ENCODE results near the gene LDAH.

The LDAH gene

GRCh38 chr2:20689428-20690264, 133.3 kb downstream of the LDAH start:
- Mint-ChIP-seq H3K9me3 (no peaks in the 10 kb centered on the region), H3K27ac (no peak overlapping the region), H3K4me1 (ENCODE audit: low read depth) (no peaks in the 10 kb centered on the region), H3K36me3 (ENCODE audit: low read depth) (peaks cover 53% of the 10 kb centered on the region), H3K4me3 (no peak overlapping the region), H3K27me3 (no peaks in the 10 kb centered on the region)

GRCh38 chr2:20687260-20687832, 135.6 kb downstream of the LDAH start:
- Mint-ChIP-seq H3K36me3 (ENCODE audit: low read depth) (peaks cover 67% of the 10 kb centered on the region), H3K27me3 (no peaks in the 10 kb centered on the region), H3K4me1 (ENCODE audit: low read depth) (no peaks in the 10 kb centered on the region)

GRCh38 chr2:20684581-20685063, 138.3 kb downstream of the LDAH start:
- H3K4me3 Mint-ChIP-seq = no peak overlapping the region
- H3K9me3 Mint-ChIP-seq = no peaks in the 10 kb centered on the region
- H3K27me3 Mint-ChIP-seq = no peaks in the 10 kb centered on the region
- H3K36me3 Mint-ChIP-seq (ENCODE audit: low read depth) = peaks cover 64% of the 10 kb centered on the region
- no peaks in the 10 kb centered on the region for H3K4me1 Mint-ChIP-seq (ENCODE audit: low read depth)
- H3K27ac Mint-ChIP-seq = no peak overlapping the region

More at GRCh38 chr2:20687260-20687832, 135.6 kb downstream of the LDAH start:
- Mint-ChIP-seq H3K9me3 (no peaks in the 10 kb centered on the region), H3K4me3 (no peak overlapping the region), H3K27ac (no peak overlapping the region)

GRCh38 chr2:20682167-20682920, 140.6 kb downstream of the LDAH start:
- H3K4me1 Mint-ChIP-seq (ENCODE audit: low read depth) = no peaks in the 10 kb centered on the region
- H3K27ac Mint-ChIP-seq = no peak overlapping the region
- no peaks in the 10 kb centered on the region for H3K9me3 Mint-ChIP-seq
- H3K4me3 Mint-ChIP-seq = no peak overlapping the region
- H3K27me3 Mint-ChIP-seq = no peaks in the 10 kb centered on the region
- H3K36me3 Mint-ChIP-seq (ENCODE audit: low read depth) = peaks cover 46% of the 10 kb centered on the region

GRCh38 chr2:20680744-20681375, 142.0 kb downstream of the LDAH start:
- Mint-ChIP-seq H3K4me1 (ENCODE audit: low read depth) (no peaks in the 10 kb centered on the region), H3K36me3 (ENCODE audit: low read depth) (peaks cover 32% of the 10 kb centered on the region), H3K4me3 (no peak overlapping the region), H3K9me3 (no peaks in the 10 kb centered on the region), H3K27ac (no peak overlapping the region), H3K27me3 (no peaks in the 10 kb centered on the region)

DNA sequence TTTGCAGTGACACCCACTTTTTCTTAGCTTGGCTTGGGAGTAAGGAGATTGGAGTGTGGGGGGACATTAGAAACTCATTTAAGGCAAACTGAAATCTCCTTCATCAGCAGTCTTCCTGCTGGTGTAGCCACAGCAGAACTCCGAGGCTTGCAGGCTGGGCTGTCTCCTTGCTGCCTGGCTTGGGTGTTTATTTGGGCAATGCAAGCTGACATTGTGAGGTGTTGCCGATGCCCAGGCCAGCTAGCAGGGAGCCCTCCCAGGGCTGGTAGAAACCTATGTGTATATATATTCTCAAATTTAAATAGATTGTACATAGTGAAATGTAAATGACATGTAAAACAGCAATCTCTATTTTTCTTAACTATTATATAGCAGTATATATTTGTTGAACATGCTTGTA, 144.1 kb downstream of the LDAH start:
- no peak overlapping the region for H3K4me3 Mint-ChIP-seq
- peaks cover 6% of the 10 kb centered on the region for H3K4me1 Mint-ChIP-seq (ENCODE audit: low read depth)
- no peaks in the 10 kb centered on the region for H3K27me3 Mint-ChIP-seq
- H3K27ac Mint-ChIP-seq = no peak overlapping the region
- peaks cover 16% of the 10 kb centered on the region for H3K36me3 Mint-ChIP-seq (ENCODE audit: low read depth)
- H3K9me3 Mint-ChIP-seq = no peaks in the 10 kb centered on the region

GRCh38 chr2:20678086-20678395, 144.9 kb downstream of the LDAH start:
- H3K4me1 Mint-ChIP-seq (ENCODE audit: low read depth) = peaks cover 6% of the 10 kb centered on the region
- no peak overlapping the region for H3K27ac Mint-ChIP-seq
- peaks cover 13% of the 10 kb centered on the region for H3K36me3 Mint-ChIP-seq (ENCODE audit: low read depth)
- H3K4me3 Mint-ChIP-seq = no peak overlapping the region
- peaks cover 4% of the 10 kb centered on the region for H3K27me3 Mint-ChIP-seq
- H3K9me3 Mint-ChIP-seq = no peaks in the 10 kb centered on the region

DNA sequence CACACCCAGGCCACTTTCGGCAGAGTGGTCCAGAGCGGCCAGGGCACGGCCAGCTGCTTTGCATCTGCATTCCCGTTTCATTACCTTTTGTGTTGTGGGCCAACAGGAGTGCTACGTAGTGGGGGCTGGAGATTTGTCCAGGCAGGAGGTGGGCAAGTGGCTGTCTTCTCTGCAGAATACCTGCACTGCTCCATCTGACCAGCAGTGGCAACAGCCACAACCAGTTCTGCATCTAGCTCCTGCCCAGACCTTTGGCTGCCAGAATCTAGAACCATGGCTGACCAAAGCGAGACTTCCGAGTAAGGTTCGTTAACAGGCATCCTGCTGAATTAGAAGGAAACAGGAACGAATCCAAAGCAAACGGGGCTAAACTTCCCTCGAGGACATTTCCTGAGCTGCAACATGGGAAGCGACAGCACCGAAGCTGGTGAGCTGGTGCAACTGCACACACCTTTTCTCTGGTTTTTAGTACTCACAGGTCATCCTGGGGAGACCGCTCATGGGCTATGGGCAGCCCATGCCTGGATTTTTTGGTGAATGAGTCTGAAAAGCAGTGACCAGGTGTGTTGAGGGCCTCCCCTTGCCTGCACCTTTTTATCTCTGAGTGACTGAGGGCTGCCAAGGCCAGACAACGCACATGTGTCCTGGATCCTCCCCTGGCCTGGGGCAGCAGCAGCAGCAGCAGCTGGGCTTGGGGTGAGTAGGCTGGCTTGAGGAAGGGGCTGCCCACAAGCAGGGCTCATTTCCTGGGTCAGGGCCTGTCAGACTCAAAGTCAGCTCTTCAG, 145.4 kb downstream of the LDAH start:
- Mint-ChIP-seq H3K27ac (no peak overlapping the region), H3K4me1 (ENCODE audit: low read depth) (peaks cover 6% of the 10 kb centered on the region), H3K27me3 (peaks cover 7% of the 10 kb centered on the region), H3K4me3 (no peak overlapping the region), H3K9me3 (no peaks in the 10 kb centered on the region), H3K36me3 (ENCODE audit: low read depth) (peaks cover 12% of the 10 kb centered on the region)

- Mint-ChIP-seq H3K4me3 (no peak overlapping the region), H3K27ac (no peak overlapping the region), H3K4me1 (ENCODE audit: low read depth) (peaks cover 6% of the 10 kb centered on the region), H3K9me3 (no peaks in the 10 kb centered on the region), H3K27me3 (peaks cover 15% of the 10 kb centered on the region), H3K36me3 (ENCODE audit: low read depth) (peaks cover 3% of the 10 kb centered on the region)
Observed at GRCh38 chr2:20676353-20677215, 146.3 kb downstream of the LDAH start.

DNA sequence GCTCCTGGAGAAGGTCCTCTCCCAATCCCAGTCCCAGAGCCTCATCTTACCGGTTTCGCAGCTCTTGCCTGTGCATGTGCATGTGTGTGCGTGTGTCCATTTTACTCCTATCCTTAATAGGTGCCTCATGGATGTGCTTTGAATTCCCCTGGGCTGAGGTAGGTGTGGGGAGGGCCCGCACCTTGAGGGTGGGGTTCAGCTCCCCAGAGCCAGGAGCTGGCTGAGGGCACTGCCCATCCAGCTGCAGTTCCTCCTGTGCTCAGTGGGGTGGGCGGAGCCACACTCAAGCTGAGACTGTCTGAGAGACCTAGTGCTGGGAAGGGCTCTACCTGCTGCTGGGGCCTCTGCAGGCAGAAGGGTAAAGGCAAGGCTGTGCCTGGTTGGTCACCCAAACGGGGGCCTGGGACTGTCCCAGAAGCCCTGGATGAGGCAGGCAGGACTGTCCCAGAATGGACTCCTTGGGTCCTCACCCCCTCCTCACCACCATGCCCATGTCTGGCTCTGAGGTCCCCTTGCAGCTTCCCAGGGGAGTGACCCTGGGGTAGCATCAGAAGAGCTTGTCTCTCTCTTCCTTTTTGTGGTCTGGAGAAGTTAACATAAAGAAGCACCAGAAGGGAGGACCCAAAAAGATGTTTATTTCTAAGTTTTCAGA, 147.1 kb downstream of the LDAH start:
- Mint-ChIP-seq H3K4me3 (no peak overlapping the region), H3K4me1 (ENCODE audit: low read depth) (peaks cover 6% of the 10 kb centered on the region), H3K27ac (no peak overlapping the region), H3K27me3 (peaks cover 21% of the 10 kb centered on the region), H3K36me3 (ENCODE audit: low read depth) (no peaks in the 10 kb centered on the region), H3K9me3 (no peaks in the 10 kb centered on the region)

- no peaks in the 10 kb centered on the region for H3K9me3 Mint-ChIP-seq
- H3K4me3 Mint-ChIP-seq = no peak overlapping the region
- peaks cover 21% of the 10 kb centered on the region for H3K27me3 Mint-ChIP-seq
- no peak overlapping the region for H3K27ac Mint-ChIP-seq
- H3K36me3 Mint-ChIP-seq (ENCODE audit: low read depth) = no peaks in the 10 kb centered on the region
- peaks cover 6% of the 10 kb centered on the region for H3K4me1 Mint-ChIP-seq (ENCODE audit: low read depth)
Observed at GRCh38 chr2:20674974-20675679, 147.8 kb downstream of the LDAH start.

DNA sequence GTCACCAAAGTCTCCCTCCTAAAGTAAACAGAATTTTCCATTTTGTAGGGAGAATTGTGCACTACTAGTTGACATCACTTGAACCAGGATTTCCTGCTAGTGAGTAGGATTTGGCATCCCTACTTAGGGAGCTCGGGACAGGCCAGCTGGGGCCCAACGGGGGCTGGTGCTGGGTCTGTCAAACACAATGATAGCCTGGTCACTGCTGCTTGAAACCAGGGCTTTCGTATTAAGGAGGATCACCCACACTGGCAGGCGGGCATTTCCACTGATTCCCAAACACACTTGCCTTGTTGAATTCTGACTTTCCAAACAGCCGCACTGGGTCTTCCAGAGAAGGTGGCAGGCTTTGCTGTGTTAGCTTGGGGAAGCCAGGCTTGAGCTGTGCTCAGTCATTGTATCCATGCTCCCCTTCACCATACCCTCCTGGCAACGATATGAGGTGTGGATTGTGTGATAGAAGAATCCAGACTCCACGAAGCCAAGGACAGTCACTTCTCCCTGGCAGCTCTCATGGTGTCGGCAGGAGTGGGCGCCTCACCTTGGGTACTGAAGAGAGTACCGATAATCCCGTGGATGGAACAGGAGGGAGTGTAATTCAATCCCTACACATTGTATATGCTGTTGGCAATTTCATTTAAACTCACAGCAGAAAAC, 148.5 kb downstream of the LDAH start:
- no peak overlapping the region for H3K4me3 Mint-ChIP-seq
- peaks cover 27% of the 10 kb centered on the region for H3K27me3 Mint-ChIP-seq
- H3K9me3 Mint-ChIP-seq = no peaks in the 10 kb centered on the region
- no peak overlapping the region for H3K27ac Mint-ChIP-seq
- no peaks in the 10 kb centered on the region for H3K36me3 Mint-ChIP-seq (ENCODE audit: low read depth)
- H3K4me1 Mint-ChIP-seq (ENCODE audit: low read depth) = peaks cover 6% of the 10 kb centered on the region

Measured in stimulated activated naive CD8-positive, alpha-beta T cell treated with anti-CD3 and anti-CD28 coated beads, Interleukin-15, Interleukin-2, amounts not matched to agents 100 ng/mL and 50 ng/mL, for 24 hours (primary cell).